GM06990 (cell line): ENCODE results near the gene SWI5.
"Not testable (repeated sequence)": the region's sequence is repeated elsewhere in the genome, so short reads cannot be mapped to it uniquely, and the experiment has no call there.

Source experiments
- DNase-seq: peaks from one replicate; pipeline ENCODE4 v3.0.0-alpha.2; 2011; ENCODE audit not compliant: insufficient read length; ENCODE audit errors: extremely low read depth
- H3K27me3 ChIP-seq: replicated peaks from 2 replicates; pipeline ENCODE4 v1.6.0; 2011; ENCODE audit warnings: low read length; ENCODE audit not compliant: control insufficient read depth, insufficient read depth
- H3K36me3 ChIP-seq: 2 replicates; pipeline ENCODE4 v1.5.1; 2011; ENCODE audit warnings: low read length; ENCODE audit not compliant: control insufficient read depth, insufficient read depth
- H3K4me3 ChIP-seq: replicated peaks from 2 replicates; pipeline ENCODE4 v1.5.1; 2011; ENCODE audit warnings: low read depth, mild to moderate bottlenecking, control low read depth, low read length
- TF ChIP-seq, protein P1 (sequence below): IDR thresholded peaks from 2 replicates; pipeline ENCODE4 v1.5.1; 2011; ENCODE audit warnings: low read length, control low read depth, mild to moderate bottlenecking, inconsistent platforms; ENCODE audit not compliant: insufficient read depth, poor library complexity, severe bottlenecking

The SWI5 gene

DNA sequence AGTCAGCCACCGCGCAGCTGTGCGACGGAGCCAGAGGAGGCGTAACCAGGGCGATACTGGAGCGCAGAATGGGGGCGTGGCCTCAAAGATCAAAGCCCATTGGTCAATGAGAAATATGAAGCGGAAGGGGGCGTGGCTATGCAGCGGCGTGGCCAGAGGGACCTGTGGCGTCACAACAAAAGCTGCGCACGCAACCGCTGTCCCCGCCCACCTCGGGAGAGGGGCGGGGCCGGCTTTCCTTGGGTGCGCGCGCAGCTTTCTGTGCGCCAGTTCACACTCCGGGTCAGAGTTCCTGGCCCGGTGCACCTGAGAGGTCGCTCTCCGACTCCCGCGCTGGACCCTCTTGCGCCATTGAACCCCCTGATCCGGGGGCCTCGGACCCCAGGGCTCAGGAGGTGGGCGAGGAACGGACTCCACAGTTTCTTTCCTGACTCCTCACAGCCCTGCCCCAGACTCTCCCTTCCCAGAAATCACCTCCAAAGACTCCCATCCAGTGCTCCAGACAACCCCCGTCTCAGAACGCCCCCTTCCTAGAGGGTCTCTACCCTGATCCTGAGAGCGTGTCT, at the start of gene SWI5:
Gene SWI5 (plus strand): TSS at position 269 of the 566 bp plus-strand sequence.
- peak; percentile 97 for DNase-seq
- Histone ChIP-seq H3K4me3 (peak within 1 kb of the TSS; percentile 85), H3K36me3 (peaks cover 9% of the 10 kb centered on the region), H3K27me3 (no peaks in the 10 kb centered on the region)
- TF ChIP-seq, protein P1, sequence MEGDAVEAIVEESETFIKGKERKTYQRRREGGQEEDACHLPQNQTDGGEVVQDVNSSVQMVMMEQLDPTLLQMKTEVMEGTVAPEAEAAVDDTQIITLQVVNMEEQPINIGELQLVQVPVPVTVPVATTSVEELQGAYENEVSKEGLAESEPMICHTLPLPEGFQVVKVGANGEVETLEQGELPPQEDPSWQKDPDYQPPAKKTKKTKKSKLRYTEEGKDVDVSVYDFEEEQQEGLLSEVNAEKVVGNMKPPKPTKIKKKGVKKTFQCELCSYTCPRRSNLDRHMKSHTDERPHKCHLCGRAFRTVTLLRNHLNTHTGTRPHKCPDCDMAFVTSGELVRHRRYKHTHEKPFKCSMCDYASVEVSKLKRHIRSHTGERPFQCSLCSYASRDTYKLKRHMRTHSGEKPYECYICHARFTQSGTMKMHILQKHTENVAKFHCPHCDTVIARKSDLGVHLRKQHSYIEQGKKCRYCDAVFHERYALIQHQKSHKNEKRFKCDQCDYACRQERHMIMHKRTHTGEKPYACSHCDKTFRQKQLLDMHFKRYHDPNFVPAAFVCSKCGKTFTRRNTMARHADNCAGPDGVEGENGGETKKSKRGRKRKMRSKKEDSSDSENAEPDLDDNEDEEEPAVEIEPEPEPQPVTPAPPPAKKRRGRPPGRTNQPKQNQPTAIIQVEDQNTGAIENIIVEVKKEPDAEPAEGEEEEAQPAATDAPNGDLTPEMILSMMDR = no peak

DNA sequence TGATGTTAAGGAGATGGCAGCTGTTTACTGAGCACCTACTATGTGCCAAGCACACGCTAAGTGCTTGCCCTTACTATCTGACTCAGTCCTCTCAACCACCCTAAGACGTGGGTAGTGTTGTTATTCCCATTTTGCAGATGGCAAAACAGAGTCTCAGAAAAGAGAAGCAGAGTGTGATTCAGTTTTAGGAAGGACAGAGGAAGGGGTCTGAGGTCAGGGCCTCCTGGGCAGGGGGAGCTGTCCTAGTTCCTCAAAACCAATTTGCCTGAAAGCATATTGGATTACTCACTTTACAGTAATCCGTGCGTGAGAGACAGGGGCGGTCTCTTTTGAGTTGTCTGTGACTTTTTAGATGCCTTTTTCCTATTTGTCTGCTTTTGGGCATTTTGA, 49.7 kb upstream of the SWI5 start:
- H3K36me3 ChIP-seq = no peaks in the 10 kb centered on the region
- no peak for DNase-seq
- H3K27me3 ChIP-seq = peaks cover 1% of the 10 kb centered on the region; the same call in 1 of the 2 replicates
- TF ChIP-seq, protein P1 = no peak
- H3K4me3 ChIP-seq = no peak overlapping the region

DNA sequence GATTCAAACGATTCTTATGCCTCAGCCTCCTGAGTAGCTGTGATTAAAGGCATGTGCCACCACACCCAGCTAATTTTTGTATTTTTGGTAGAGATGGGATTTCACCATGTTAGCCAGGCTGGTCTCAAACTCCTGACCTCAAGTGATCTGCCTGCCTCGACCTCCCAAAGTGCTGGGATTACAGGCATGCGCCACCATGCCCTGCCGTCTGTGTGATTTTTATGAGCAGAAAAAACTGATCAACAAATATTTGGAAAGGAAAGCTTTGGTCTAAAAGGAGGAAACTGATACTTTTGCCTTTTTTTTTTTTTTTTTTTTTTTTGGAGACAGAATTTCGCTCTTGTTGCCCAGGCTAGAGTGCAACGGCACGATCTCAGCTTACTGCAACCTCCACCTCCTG, 45.2 kb upstream of the SWI5 start:
- not testable (repeated sequence) for H3K27me3 ChIP-seq, H3K4me3 ChIP-seq, H3K36me3 ChIP-seq, DNase-seq

DNA sequence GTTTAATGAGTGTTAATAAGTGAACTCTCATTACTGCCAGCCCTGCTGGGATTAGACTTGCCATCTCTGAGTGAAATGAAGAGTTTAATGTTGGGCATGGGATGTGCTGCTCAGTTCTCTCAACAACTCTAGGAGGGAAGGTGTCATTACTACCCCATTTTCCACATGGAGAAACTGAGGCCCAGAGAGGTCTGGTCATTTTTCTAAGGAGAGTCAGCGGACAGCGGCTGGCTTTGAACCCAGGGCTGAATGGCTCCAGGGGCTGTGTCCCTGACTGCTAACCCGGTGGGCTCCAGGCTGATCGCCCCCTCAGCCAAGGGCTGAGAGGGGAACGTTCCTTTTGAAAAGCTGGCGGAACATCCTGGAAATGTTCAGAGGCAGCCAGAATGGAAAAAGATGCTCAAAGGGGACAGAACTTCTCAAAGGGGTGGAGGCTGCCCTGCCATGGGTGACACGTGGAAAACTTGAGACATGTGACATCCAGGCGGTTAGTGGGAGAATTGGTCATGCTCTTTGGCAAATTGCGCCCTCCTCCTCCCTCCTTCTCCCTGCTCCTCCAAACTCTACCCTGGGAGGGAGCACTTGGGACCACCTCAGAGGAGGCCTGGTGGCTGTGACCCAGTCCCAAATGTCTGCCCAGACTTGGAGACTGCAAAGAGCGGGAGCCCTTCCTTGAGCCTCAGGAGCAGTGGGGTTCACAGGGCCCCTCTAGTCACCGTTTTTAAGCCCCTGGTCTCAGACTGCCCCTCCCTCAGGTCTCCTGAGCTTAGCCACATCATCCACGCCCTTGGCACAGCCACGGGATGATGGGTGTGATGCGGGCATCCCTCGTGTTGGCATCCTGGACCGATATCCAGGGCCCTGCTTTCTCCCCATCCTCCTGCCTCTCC, 44.2 kb upstream of the SWI5 start:
- no peak overlapping the region for H3K4me3 ChIP-seq
- TF ChIP-seq, protein P1 = no peak
- H3K27me3 ChIP-seq = peaks cover 3% of the 10 kb centered on the region
- H3K36me3 ChIP-seq = no peaks in the 10 kb centered on the region
- DNase-seq = no peak

DNA sequence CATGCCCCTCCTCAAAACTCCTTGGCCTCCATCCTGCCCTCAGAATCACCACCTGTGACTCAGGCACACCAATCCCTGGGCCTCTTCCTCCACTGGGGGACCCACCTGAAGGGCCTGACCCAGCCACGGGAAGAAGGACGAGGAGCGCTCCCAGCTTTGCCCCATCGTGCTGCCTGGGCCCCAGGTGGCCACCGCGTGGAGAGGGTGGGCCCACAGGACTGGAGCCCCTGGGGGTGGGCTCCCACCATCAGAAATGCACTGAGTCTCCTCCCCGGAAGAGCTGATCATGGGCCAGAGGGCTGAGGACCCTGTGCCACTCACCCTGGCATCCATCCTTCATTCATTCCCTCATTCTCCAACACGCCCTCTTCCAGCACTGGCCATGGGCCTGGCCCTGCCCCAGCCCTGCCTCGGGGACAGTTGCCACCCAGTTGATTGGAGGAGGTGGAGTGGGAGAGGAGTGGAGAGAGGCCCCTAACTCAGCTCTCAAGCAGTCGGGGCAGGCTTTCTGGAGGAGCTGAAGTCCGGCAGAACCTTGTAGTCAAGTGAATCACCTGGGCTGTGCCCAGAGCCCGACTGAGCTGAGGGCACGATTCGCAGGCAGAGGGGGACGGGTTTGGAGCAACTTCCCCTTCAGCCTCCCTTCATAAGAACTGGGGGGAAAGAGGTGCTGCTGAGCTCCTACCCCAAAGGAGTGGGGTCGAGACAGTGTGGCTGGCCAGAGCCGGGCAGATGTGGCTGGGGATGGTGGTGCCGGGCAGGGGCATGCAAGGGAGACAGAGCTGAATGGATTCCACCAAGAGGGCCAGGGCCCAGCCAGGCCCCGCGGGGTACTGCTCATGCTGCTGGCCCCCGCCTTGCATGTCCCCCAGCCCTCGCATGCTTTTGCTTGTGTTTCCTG, 43.3 kb upstream of the SWI5 start:
- DNase-seq = no peak
- TF ChIP-seq, protein P1 = no peak
- H3K36me3 ChIP-seq = no peaks in the 10 kb centered on the region

More for the DNA sequence above, 43.3 kb upstream of the SWI5 start:
- Histone ChIP-seq H3K27me3 (peaks cover 3% of the 10 kb centered on the region), H3K4me3 (no peak overlapping the region)
